AG09309 (cell line): ENCODE measurements around the gene SAYSD1.

ENCODE experiments used
- DNase-seq: peaks from one replicate; pipeline ENCODE4 v3.0.0-alpha.2; 2010; ENCODE audit warnings: low read depth
- H3K4me3 ChIP-seq: 2 replicates; pipeline ENCODE4 v1.5.1; 2011; ENCODE audit warnings: mild to moderate bottlenecking, low read depth, low read length, moderate library complexity; ENCODE audit not compliant: control insufficient read depth
- TF ChIP-seq, protein P1 (sequence below): IDR thresholded peaks from 2 replicates; pipeline ENCODE4 v1.5.1; 2011; ENCODE audit warnings: mild to moderate bottlenecking, low read depth, low read length, inconsistent platforms; ENCODE audit not compliant: insufficient read depth, control insufficient read depth; ENCODE audit errors: missing control alignments

Gene SAYSD1

DNA sequence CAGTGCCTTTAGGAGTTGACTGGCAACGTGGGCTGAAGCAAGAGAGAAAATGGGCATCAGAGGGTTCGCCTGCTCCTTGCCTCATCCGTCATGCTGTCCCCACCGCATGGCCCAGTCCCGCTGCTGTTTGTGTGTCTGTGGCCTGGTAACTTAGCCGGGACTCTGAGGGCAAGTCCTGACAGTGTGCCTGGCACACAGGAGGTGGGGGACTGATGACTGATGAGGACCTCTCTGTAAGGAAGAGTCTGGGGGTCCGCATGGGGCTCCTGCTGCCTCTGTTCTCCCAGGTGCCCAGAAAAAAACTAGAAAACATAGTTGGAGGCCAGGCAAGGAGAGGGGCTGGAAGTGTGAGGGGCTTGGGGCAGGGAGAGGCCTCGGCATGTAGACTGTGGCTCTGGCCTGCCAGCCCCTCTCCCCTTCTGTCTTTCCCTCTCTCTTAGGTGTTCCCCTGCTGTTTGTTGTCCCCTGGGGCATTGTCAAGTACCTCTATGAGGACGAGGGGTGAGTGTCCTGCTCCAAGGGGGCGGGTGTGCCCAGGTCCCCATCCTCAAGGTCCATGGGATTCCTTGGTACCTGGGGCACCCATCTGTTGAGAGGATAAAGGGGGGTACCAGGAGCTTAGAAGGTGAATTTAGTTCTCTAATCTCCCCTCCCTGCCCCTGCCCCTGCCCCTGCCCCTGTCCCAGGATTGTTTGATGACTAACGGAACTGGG is 36.9 kb downstream of the SAYSD1 start:
- TF ChIP-seq, protein P1, sequence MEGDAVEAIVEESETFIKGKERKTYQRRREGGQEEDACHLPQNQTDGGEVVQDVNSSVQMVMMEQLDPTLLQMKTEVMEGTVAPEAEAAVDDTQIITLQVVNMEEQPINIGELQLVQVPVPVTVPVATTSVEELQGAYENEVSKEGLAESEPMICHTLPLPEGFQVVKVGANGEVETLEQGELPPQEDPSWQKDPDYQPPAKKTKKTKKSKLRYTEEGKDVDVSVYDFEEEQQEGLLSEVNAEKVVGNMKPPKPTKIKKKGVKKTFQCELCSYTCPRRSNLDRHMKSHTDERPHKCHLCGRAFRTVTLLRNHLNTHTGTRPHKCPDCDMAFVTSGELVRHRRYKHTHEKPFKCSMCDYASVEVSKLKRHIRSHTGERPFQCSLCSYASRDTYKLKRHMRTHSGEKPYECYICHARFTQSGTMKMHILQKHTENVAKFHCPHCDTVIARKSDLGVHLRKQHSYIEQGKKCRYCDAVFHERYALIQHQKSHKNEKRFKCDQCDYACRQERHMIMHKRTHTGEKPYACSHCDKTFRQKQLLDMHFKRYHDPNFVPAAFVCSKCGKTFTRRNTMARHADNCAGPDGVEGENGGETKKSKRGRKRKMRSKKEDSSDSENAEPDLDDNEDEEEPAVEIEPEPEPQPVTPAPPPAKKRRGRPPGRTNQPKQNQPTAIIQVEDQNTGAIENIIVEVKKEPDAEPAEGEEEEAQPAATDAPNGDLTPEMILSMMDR, result no peak
- DNase-seq, result no peak

DNA sequence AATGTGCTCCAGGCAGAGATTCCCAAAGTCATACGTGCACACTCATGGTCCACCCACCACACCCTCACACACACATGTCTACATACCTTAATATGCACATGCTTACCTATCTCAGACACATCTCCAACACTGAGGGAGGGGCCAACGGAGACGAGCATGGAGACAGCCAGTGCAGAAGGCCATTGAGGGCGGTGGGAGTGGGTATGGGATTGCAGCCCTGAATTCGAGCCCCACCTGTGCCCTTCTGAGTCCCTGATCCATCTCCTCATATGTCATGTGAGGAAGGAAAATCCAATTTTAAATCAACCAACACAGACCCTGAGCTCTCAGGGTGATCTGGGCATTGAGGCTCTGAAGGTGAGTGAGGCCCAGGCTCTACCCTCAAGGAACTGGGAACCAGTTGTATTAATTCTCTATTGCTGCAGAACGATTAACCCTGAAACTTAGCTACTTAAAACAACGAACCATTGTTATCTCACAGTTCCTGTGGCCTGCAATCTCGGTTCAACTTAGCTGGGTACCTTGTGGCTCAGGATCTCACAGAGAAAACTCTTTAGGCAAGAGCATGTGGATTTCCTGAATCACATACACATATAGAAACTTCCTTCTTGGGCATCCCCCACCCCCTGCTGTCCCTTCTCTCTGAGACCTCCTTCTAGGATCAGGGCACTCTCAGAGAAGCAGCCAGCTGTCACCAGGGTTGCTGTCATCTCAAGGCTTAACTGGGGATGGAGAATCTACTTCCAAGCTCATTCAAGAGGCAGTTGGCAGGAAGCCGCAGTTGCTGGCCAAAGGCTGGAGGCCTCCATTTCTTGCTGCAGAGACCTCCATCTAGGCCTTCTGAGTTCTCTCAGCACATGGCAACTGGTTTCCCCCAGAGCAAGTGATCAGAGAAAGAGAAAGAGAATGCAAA is 38.1 kb downstream of the SAYSD1 start:
- no peak for DNase-seq
- H3K4me3 ChIP-seq, result no peak overlapping the region
- TF ChIP-seq, protein P1, result no peak

More for the DNA sequence above, 36.9 kb downstream of the SAYSD1 start:
- H3K4me3 ChIP-seq, result no peak overlapping the region

DNA sequence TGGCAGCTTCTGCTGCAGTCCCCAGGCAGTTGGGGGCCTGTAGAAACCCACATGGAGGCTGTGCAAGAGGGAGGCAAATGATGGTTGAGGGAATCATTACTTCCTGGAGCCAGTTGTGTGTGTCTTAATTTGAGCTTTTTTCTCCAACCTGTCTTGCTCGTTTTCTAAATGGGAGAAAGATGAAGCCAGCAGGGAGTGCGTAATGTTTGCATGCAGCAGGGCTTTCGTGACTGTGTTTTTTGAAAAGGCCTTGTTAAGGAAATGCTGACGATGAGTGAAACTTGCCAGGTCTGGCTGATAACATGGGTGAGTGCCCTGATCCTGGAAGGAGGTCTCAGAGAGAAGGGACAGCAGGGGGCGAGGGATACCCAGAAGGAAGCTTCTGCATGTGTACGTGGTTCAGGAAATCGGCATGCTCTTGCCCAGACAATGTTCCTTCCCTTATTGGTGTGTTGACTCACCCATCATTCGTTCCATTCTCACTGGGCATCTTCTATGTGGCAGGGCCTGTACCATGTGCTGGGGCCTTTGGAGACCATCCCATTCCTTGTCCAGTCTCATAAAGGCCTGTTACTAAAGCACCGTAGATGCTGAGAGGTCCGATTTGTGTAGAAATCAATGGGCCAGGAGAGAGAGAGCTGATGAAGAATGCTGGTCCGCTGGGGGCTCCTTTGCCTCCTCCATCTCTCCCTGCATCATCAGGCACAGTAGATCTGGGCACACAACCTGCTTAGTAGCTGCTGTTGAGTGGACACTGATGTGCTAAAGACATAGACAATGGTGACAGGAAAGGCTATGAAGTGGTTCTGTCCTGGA is 39.0 kb downstream of the SAYSD1 start:
- no peak overlapping the region for H3K4me3 ChIP-seq
- DNase-seq, result no peak
- TF ChIP-seq, protein P1, result no peak

DNA sequence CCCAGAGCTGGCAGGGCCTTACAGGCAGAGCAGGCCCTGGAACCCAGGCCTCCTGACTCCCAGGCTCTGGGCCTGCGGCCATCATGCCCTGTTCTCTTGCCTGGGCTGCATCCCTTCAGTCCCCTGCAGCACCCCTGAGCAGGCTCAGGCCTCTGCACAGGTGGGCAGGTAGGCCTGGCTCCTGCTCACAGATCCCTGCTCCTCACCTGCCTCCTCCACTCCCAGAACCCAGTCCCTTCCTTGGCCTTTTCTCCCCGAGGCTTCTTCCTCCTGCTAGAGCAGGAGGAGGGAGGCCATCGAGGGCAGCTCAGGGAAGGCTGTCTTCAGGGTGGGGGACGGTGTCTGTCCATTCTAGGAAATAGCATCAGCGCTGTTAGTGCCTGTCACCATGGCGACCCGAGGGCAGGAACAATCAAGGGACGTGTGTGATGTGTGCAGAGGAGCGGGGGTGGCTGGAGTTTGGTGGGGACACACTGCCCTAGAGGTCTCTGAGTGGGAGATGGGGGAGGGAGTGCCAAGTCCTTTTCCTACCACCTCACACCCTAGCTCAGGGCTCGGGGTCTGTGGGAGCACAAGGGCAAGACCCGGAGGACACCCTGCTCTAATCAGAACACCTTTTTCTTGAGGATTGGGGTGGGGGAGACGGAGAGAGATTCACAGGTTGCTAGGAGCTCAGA is 39.8 kb downstream of the SAYSD1 start:
- TF ChIP-seq, protein P1, result no peak
- DNase-seq, result no peak

DNA sequence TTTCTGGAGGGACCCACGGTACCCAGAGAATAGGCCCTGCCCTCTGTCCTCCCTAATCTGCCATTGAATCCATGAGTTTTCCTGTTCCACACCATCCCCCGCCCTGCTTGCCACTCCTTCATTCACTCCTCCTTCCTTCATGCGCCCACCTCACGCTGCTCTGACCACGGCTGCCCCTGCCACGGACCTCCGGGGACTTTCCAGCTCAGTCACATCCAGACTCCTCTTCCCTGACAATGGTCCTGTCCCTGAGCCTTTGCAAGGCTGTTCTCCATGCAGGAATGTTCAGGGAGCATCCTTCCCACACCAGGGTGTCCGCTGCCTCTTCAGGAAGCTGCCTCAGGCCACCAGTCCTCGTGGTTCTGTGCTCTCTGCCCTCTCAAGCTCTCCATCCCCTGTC is 40.5 kb downstream of the SAYSD1 start:
- TF ChIP-seq, protein P1, result no peak
- no peak for DNase-seq
- H3K4me3 ChIP-seq, result no peak overlapping the region

More for the DNA sequence above, 39.8 kb downstream of the SAYSD1 start:
- no peak overlapping the region for H3K4me3 ChIP-seq
